ENCODE results near the gene GIT2. TPM values are rescaled to one million over a fixed set of nuclear protein-coding genes. Genes with fewer than 3 reads are reported as not detected.

GIT2 gene
- total and polyA plus RNA-seq, 2 of the 13 experiments (the other 11 are each of a cell fraction or from before 2014, with no cell fraction given): 18.4 to 19.8 TPM

- no peak for TF ChIP-seq ZNF615 (CRISPR knock-in tag; IDR thresholded peaks at IDR 0.05; ENCODE audit: borderline replicate concordance)
- no peak for TF ChIP-seq ATF7-NPFF (CRISPR knock-in tag; IDR thresholded peaks at IDR 0.05; ENCODE audit: low read depth)
- TF ChIP-seq NR3C1 (CRISPR knock-in tag; IDR thresholded peaks at IDR 0.05): no peak
- TF ChIP-seq CBX2 (IDR thresholded peaks at IDR 0.05; ENCODE audit: low read depth, low read length): no peak
- TF ChIP-seq CBX2 (CRISPR knock-in tag; IDR thresholded peaks at IDR 0.05; ENCODE audit: low read depth): no peak
- TF ChIP-seq PREB (CRISPR knock-in tag; IDR thresholded peaks at IDR 0.05): no peak
- peak; percentile 43; the same call in 1 of the 2 replicates for TF ChIP-seq TCF7 (IDR thresholded peaks at IDR 0.05; ENCODE audit: low read depth)
- no peak for TF ChIP-seq ZSCAN21 (CRISPR knock-in tag; IDR thresholded peaks at IDR 0.05; ENCODE audit: borderline replicate concordance)
- TF ChIP-seq NPAS2 (CRISPR knock-in tag; IDR thresholded peaks at IDR 0.05; ENCODE audit: borderline replicate concordance): no peak
- TF ChIP-seq ATF4 (CRISPR knock-in tag; IDR thresholded peaks at IDR 0.05): no peak
- TF ChIP-seq FOXA3 (CRISPR knock-in tag; IDR thresholded peaks at IDR 0.05): peak; percentile 35; the same call in 1 of the 2 replicates
- no peak for TF ChIP-seq ZC3H13 (CRISPR knock-in tag; IDR thresholded peaks at IDR 0.05)
- no peak for TF ChIP-seq CSRNP2 (CRISPR knock-in tag; conservative IDR thresholded peaks at IDR 0.05; ENCODE audit: low read depth)
- TF ChIP-seq ZNF597 (CRISPR knock-in tag; IDR thresholded peaks at IDR 0.05): no peak
- no peak for TF ChIP-seq ZNF264 (CRISPR knock-in tag; IDR thresholded peaks at IDR 0.05)
- no peak for TF ChIP-seq TFDP2 (CRISPR knock-in tag; IDR thresholded peaks at IDR 0.05)
- TF ChIP-seq ZBTB1 (CRISPR knock-in tag; IDR thresholded peaks at IDR 0.05; ENCODE audit: borderline replicate concordance): no peak
- TF ChIP-seq NR1H2 (CRISPR knock-in tag; IDR thresholded peaks at IDR 0.05; ENCODE audit: borderline replicate concordance, low read depth): no peak
- TF ChIP-seq HIC2 (CRISPR knock-in tag; IDR thresholded peaks at IDR 0.05; ENCODE audit: low read depth): no peak
- TF ChIP-seq EP300 (IDR thresholded peaks at IDR 0.05; ENCODE audit: low read depth in 2 of 2, low read length in 2 of 2): peak; percentile 42 to 77; a peak in 3 of 4 replicates
- TF ChIP-seq EP300 (CRISPR knock-in tag; IDR thresholded peaks at IDR 0.05; ENCODE audit: borderline replicate concordance): no peak
- no peak for TF ChIP-seq RNF2 (conservative IDR thresholded peaks at IDR 0.05; ENCODE audit: low read depth)
These were observed 14.9 kb upstream of the GIT2 start (continued) for GRCh38 chr12:110010853-110011723.

Measured in HepG2 (cell line).